ENCODE measurements around the gene KLHL22. TPM values are rescaled to one million over a fixed set of nuclear protein-coding genes. Genes with fewer than 3 reads are reported as not detected.

The KLHL22 gene
- total and polyA plus RNA-seq, 2 of the 8 experiments (the other 6 are each of a cell fraction or from before 2014, with no cell fraction given): 9.4 to 16.2 TPM

DNA sequence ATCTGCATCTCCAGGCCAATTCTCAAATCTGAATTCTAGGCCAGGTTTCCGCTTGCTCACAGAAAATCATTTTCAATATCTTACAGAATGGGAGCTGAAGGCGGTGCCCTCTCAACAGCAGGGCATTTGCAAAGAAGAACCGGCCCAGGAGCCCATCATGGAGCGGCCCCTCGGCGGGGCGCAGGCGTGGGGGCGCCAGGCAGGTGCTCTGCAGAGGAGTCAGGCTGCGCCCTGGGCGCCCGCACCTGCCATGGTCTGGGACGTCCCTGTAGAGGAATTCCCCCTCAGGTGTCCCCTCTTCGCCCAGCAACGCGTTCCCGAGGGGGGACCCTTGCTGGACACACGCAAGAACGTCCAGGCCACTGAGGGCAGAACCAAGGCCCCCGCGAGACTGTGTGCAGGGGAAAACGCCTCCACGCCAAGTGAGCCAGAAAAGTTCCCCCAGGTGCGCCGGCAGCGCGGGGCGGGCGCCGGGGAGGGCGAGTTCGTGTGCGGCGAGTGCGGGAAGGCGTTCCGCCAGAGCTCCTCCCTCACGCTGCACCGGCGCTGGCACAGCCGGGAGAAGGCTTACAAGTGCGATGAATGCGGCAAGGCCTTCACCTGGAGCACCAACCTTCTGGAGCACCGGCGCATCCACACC, 90.2 kb downstream of the KLHL22 start:
- H3K23me2 ChIP-seq (ENCODE audit: low read depth, low read length): no peaks in the 10 kb centered on the region
- no peak overlapping the region for H2BK12ac ChIP-seq (ENCODE audit: low read depth, low read length)
- 90% methylated on average over 31 of the region's 45 CpGs; no CpG with 5 or more reads in 1 of the 2 experiments for WGBS, 2 experiments (ENCODE audit: extremely low coverage in 1 of 2, insufficient coverage in 1 of 2, insufficient read length in 1 of 2, insufficient replicate concordance in 2 of 2, low coverage in 1 of 2, low lambda C conversion rate in 2 of 2, missing lambda C conversion rate in 1 of 2)
- no peak overlapping the region for H2AK5ac ChIP-seq (ENCODE audit: low read depth, low read length)
- H4K8ac ChIP-seq (ENCODE audit: extremely low read depth, insufficient read depth, low read length): no peak overlapping the region
- no peak overlapping the region for H3K23ac ChIP-seq (ENCODE audit: insufficient read length)
- no peak overlapping the region for H2BK15ac ChIP-seq (ENCODE audit: low read length)
- no peak overlapping the region for H3K4me3 ChIP-seq (ENCODE audit: extremely low read depth in 1 of 4, insufficient read depth in 2 of 4, low read depth in 3 of 4, low read length in 4 of 4)
- H3K18ac ChIP-seq (ENCODE audit: extremely low read depth, low read length): no peak overlapping the region
- H3K9me3 ChIP-seq (ENCODE audit: insufficient read depth in 2 of 2, low read depth in 1 of 2, low read length in 1 of 2): no peaks in the 10 kb centered on the region
- POLR2A ChIA-PET (ENCODE audit: partially characterized antibody): interaction anchor here (0.9 to 1.4 kb wide), 2 partner anchors 10 to 85 kb away, joined by 3 to 4 read pairs; partner anchors contain the start of gene DGCR6L
- peaks cover 0 to 20% of the 10 kb centered on the region in 2 experiments for H4K20me1 ChIP-seq (replicated peaks in 1 of 2; ENCODE audit: control insufficient read depth in 1 of 2, insufficient read depth in 2 of 2, low read length in 2 of 2)
- no peak overlapping the region for H3K14ac ChIP-seq (ENCODE audit: insufficient read length)
- peaks cover 8% of the 10 kb centered on the region for H3K79me1 ChIP-seq (ENCODE audit: low read depth, low read length)
- TF ChIP-seq EGR1 (IDR thresholded peaks at IDR 0.05; ENCODE audit: borderline replicate concordance, low read depth, low read length): no peak
- no peak for FAIRE-seq
- no peak overlapping the region for H4K5ac ChIP-seq (ENCODE audit: insufficient read length, low read depth, low read length)
- no peak overlapping the region for H3K56ac ChIP-seq (replicated peaks; ENCODE audit: insufficient read length, low read depth, low read length)
- peaks cover 0 to 20% (median 10%) of the 10 kb centered on the region in 4 experiments; a peak in 5 of 8 replicates for H3K36me3 ChIP-seq (ENCODE audit: control insufficient read depth in 2 of 4, insufficient read depth in 4 of 4, low read length in 3 of 4)
- no peak overlapping the region for H4K91ac ChIP-seq (replicated peaks; ENCODE audit: insufficient read length, low read length)
- no peaks in the 10 kb centered on the region for H3K27me3 ChIP-seq (replicated peaks in 1 of 4; ENCODE audit: control insufficient read depth in 3 of 4, extremely low read depth in 1 of 4, insufficient read depth in 3 of 4, low read length in 3 of 4)
- no peaks in the 10 kb centered on the region for H3K4me1 ChIP-seq (replicated peaks in 1 of 4; ENCODE audit: control insufficient read depth in 3 of 4, insufficient read depth in 4 of 4, low read length in 3 of 4)
- no peak overlapping the region for H3K4ac ChIP-seq (replicated peaks; ENCODE audit: insufficient read length, low read depth, low read length)
- H2AFZ ChIP-seq (ENCODE audit: low read length): no peak overlapping the region
- H3K4me2 ChIP-seq (ENCODE audit: insufficient read depth in 1 of 2, low read depth in 2 of 2, low read length in 2 of 2): no peak overlapping the region
- H3K9ac ChIP-seq (replicated peaks in 1 of 4; ENCODE audit: extremely low read depth in 1 of 4, low read depth in 3 of 4, low read length in 3 of 4): no peak overlapping the region
- no peak for DNase-seq (ENCODE audit: low read depth in 1 of 2, low spot score in 2 of 2)
- H3K79me2 ChIP-seq (ENCODE audit: control insufficient read depth in 1 of 2, insufficient read depth in 2 of 2, low read length in 2 of 2): no peaks in the 10 kb centered on the region; a peak in 1 of 4 replicates
- H3K27ac ChIP-seq (ENCODE audit: low read depth, low read length): no peak overlapping the region
- no peak overlapping the region for H2BK20ac ChIP-seq (ENCODE audit: low read length)
- no peak overlapping the region for H2BK5ac ChIP-seq (ENCODE audit: low read depth, low read length)
- CTCF ChIA-PET (ENCODE audit: partially characterized antibody): interaction anchor here (1.3 to 4.8 kb wide), 4 partner anchors 13 to 110 kb away, joined by 3 to 27 read pairs (median 12); no protein-coding TSS in a partner anchor
- H2BK120ac ChIP-seq (replicated peaks; ENCODE audit: low read depth, low read length): no peak overlapping the region

Data from H1 (cell line).